ENCODE data around the gene INS.

DNA sequence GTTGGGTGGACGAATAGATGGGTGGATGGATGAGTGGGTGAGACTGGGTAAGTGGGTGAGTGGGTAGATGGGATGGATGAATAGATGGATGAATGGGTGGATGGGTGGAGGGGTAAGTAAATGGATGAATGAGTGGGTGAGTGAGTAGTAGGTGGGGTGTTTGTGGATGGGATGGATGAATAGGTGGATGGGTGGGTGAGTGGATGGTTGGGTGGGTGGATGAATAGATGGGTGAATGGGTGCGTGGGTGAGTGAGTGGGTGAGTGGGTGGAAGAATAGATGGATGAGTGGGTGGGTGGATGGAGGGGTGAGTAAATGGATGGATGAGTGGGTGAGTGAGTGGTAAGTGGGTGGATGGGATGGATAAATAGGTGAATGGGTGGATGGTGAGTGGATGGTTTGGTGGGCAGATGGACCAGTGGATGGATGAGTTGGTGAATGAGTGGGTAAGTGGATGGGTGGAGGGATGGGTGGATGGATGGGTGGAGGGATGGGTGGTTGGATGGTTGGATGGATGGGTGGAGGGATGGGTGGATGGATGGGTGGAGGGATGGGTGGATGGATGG, 34.4 kb downstream of the INS start:
- TF ChIP-seq POLR2A (IDR thresholded peaks at IDR 0.05; ENCODE audit: low read depth, low read length) (no peak), POLR2AphosphoS5 (IDR thresholded peaks at IDR 0.05; ENCODE audit: low read depth, low read length) (no peak), SPI1 (IDR thresholded peaks at IDR 0.05; ENCODE audit: low read depth, low read length) (no peak), TAF1 (IDR thresholded peaks at IDR 0.05; ENCODE audit: low read depth, low read length) (no peak), PAX5 (IDR thresholded peaks at IDR 0.05; ENCODE audit: insufficient read depth, low read length, severe bottlenecking) (no peak)

Data from GM12891 (cell line).